ENCODE data around the gene IL6R.
"Not testable (repeated sequence)": the region's sequence is repeated elsewhere in the genome, so short reads cannot be mapped to it uniquely, and the experiment has no call there.

Gene IL6R

DNA sequence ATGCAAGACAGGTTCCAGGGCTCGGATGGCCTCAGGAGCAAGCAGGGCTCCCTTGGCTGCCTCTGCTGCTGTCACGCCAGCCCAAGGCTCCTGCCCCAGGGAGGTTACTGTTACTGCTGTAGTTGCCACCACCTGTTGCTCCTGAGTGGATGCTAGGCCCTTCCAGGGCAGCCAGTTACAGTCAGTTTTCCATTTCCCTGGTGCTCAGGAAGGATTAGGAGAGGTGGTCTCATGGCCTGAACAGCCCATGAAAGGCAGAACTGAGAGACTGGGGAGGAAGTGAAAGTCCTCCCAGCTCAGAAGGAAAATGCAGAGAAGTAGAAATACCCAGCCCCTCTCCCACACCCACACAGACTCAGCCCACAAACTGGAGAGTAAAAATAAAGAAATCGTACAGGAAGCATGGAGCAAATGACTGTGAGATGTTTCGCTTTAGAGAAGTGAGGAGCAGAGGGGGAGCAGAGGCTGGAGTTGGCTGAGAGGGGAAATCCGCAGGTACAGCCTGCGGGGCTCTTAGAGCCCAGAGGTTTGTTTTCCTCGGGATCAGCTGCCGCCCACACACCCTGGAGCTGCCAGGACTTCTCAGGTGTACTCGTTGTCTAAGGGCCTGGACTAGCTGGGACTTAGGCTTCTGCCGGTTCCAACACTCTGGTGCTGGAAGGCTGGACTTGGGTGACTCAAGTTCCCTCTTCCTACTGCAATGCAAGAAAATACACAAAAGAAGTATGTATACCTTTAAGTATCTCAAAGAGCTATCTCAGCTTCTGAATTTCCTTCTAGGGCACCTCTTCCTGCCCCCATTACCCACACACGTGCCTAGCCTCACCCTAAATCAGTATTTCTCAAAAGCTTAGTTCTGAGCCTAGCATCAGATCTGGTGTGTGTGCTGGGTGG, 2.3 kb downstream of the IL6R start:
- peak; percentile 12 for DNase-seq

DNA sequence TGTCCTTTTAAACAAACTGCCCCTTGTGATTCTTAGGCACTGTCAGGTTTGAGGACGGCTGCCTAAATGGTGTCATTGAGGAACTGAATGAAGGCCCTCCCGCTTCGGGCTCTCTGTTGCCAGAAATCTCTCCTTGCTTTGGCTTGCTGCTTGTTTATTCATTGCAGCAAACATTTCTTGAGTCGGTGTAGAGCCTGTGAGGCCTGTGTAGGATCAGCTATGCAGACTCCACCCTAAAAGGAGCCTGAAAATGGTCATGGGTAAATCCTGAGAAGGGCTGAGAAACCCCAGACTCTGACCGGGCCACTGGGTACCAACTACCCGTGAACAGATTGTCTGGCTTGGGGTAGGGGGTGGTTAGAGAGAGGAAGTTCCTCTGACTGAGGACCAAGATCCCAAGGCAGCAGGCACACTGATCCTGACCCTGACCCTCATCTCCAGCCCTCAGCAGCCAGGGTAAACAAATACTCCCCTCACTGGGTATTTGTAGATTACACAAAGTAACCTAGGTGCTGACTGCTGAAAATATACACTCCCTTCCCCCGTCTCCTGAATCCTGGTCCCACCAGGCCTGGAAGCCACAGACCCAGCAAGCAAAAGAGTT, 3.1 kb downstream of the IL6R start:
- DNase-seq, result no peak

DNA sequence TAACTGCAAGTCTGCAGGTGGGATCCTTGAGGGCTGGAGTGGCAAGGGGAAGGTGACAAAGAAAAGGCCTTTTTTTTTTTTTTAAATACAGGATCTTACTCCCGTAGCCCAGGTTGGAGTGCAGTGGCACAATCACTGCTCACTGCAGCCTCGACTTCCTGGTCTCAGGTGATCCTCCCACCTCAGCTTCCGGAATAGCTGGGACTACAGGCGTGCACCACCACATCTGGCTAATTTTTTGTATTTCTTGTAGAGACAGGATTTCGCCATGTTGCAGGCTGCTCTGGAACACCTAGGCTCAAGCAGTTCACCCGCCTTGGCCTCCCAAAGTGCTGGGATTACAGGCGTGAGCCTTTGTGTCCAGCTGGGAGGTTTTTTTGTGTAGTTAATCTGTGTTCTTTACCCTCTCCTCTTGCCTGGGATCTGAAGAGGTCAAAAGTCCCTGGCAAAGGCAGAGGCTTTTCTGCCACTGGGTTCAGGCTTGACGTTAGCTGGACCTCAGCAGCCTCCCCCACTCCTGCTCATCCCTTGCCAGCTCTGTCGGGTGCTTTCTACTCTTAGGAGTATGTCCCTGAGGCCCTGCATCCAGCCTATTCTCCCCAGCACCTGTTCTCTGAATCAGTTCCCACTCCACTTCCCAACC, 5.2 kb downstream of the IL6R start:
- no peak for DNase-seq

DNA sequence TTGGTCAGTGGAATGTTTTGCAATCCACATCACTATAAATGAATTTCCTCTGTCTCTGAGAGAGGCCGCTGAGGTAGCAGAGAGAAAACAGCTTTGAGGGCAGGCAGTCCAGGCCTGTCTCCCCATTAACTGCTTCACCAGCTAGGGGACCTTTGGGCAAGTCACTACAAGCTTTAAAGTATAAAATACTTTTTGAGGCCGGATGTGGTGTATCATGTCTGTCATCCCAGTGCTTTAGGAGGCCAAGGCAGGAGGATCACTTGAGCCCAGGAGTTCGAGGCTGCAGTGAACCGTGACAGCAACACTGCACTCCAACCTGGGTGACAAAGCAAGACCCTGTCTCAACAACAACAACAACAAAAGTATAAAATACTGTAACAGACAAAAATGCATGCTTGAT, 6.4 kb downstream of the IL6R start:
- no peak for DNase-seq

DNA sequence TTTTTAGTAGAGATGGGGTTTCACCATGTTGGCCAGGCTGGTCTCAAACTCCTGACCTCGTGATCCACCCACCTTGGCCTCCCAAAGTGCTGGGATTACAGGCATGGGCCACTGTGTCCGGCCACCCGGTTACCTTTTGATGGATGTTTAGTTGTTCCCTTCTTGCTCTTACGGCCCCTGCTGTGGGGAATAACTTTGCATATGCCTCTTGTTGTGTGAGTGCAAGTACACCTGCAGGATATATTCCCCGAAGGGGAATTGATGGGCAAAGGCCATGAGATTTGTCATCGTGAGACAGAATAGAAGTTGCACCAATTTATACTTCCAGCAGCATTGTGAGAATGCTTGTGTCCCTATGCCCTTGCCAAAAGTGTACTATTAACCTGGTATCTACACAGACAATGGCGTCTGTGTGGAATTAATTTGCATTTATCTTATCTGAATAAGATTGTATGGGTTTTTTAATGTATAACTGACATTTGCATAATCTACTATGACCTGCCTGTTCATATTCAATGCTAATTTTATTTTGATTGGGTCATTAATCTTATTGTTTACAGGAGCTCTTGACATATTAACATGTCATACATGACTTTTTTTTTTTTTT, 8.1 kb downstream of the IL6R start:
- DNase-seq, result no peak

DNA sequence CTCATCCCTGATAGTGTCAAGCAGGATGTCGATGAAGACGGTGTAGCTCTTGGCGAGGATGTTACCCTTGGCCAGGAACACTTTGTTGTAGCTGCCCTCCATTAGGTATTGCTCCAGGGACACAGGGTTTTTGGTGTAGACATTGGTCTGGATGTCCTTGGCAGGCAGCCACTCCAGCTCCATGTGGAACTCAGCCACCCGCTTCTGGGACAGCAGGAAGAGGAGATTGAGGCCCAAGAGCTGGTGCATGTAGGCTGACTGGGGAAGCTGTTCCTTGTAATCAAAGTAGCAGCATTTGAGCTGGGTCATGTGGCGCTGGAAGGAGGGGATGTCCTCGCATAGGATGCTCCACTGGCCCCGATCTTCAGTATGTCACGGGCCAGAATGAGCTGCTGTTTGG, 9.5 kb downstream of the IL6R start:
- no peak for DNase-seq

DNA sequence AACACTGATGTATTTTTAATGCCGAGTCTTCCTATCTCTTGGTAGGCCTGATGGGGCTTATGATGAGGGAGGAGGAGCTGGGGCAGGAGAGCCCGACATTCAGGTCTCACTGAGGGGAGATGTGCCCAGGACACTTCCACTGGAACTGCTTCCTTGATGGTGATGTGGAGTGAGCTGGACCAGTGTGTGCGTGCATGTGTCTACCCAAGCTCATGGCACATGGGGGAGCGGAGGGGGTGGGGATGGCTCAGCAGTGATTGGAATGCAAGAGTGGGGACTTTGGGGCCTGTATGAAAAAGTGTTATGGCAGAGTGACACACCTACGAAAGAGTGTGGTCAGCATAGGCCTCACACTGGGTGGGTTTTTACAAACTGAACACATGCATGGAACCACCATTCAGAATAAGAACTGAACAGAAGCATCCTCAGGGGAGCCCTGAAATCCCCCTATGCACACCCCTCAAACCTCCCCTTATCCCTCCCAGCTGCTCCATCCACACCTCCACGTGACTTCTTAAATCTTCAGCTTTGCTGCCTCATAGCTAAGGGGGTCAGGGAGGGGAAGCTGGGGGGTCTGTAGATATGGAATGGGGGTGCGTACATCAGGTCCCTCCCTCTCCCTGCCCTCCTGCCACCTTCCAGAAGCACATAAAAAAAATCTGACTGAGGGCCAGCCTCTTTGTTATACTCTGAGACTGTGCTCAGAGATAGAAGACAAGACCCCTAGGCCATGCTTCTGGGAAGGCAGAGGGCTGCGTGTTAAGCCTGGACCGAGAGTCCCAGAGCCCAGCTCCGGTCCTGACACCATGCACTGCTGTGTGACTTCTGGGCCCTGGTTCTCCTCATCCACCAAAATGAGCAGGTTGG, 11.6 kb downstream of the IL6R start:
- DNase-seq, result no peak

DNA sequence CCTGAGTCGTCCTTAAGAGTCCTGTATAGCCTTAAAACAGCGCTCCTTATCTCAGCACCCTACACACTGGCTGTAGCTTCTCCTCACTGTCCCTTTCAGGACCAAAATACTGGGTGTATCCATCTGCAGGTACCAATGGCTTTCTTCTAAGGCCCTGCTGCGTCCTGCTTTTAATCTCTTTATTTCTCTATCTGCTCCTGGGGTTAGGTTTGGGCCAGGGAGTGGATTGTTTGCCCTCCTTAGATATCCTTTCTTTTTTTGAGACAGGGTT, 12.1 kb downstream of the IL6R start:
- no peak for DNase-seq

DNA sequence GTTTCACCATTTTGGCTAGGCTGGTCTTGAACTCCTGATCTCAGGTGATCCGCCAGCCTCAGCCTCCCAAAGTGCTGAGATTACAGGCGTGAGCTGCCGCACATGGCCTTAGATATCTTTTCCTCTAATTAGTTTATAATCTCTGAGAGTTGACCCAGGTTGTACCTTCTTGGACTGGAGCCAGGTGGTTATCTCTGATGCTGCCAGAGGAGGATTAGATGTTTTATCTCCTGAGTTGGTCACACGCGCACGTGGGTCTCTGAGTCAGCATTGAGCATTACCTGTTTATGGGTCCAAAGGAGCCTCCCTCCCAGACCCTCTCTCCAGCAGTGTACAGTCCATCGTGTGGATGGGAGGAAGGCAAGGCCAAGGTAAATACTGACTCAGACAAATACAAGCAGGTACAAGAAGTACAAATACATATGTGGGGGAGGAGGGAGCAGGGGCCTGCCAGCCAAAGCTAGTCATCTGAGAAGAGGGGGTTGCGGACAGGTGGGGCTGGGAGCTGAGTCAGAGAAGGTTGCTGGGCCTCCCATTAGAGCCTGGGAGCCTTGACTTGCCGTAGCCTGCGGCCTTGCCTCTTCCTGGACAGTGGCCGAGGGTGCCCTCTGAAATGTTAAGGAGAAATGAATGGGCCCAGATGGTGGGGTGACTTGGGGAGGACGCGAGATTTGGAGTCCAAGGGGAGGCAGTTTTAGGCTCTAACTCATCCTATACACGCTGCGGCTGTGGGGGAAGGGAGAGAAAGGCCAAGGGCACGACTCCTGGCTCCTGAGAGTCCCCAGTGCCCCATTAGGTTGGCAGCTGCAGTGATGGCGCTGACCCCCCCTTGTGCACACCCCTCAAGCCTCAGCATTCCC, 13.1 kb downstream of the IL6R start:
- DNase-seq, result no peak

DNA sequence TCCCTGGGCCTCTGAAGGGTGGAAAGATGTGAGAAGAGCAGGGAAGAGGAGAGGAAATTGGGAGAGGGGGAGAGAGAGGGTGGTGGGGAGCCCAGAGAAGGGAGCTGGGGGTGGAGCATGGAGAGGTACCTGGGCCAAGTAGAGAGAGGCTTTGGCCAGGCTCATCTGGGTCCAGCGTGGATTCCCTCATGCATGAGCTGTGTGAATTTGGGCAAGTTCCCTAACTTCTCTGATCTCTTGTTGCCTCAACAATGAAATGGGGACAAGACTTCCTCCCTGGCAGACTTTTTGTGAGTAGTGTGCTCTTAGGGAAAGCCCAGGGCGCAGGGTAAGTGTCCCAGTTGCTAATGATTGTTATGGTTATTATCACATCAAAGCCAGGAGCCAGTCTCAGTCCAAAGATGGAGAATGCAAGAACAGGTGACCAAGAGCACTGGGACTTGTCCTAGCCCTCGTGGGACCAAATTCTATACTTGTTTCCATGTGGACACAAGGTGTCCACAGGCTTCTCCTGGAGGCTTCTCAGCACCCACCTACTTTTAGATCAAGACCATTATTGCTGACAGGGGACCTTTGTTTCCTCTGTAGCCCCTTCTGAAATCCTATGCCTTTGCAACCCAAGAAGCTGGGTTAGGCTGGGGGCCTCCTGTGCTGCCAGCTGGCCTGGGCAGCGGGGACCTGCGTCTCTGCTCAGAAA, 13.9 kb downstream of the IL6R start:
- no peak for DNase-seq

DNA sequence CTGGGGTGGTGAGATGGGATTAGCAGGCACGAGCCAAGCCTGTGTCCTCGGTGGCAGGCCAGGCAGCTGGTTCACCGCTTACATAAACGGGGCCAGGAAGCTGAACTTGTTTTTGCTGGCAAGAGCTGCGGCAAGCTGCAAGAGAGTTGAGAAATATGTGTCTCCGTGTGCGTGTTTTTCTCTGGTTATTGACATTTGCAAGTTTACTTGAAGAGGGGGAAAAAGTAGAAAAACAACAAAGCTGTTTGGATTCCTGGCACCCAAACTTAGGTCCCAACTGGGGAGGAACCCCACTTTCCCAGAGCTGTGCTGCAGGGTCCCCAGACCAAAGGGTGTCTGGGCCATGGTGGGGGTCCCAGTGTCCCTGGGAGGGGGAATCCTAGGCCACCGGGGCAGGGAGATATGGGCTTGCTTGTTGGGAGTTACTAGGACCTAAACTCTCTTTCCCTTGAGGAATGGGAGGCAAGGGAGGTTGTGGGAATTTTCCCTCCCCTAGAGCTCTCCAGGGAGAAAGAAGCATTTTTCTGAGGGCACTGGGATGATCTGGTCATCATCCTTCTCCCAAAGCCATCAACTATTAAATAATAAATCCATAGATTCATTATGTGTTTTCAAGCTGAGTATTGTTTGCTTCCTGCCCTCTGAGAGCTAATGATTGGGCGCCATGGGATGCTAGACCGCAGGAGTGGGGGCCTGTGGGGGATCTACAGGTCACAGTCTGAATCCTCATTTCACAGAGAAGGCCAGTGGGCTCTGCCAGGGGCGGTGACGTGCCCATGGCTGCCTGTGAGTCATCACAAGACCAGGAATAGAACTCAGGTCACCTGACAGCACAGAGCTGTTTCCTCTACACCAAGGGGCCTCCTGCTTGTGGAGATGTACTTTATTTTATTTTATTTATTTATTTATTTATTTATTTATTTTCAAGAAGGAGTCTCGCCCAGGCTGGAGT, 14.8 kb downstream of the IL6R start:
- DNase-seq, result peak; percentile 49

DNA sequence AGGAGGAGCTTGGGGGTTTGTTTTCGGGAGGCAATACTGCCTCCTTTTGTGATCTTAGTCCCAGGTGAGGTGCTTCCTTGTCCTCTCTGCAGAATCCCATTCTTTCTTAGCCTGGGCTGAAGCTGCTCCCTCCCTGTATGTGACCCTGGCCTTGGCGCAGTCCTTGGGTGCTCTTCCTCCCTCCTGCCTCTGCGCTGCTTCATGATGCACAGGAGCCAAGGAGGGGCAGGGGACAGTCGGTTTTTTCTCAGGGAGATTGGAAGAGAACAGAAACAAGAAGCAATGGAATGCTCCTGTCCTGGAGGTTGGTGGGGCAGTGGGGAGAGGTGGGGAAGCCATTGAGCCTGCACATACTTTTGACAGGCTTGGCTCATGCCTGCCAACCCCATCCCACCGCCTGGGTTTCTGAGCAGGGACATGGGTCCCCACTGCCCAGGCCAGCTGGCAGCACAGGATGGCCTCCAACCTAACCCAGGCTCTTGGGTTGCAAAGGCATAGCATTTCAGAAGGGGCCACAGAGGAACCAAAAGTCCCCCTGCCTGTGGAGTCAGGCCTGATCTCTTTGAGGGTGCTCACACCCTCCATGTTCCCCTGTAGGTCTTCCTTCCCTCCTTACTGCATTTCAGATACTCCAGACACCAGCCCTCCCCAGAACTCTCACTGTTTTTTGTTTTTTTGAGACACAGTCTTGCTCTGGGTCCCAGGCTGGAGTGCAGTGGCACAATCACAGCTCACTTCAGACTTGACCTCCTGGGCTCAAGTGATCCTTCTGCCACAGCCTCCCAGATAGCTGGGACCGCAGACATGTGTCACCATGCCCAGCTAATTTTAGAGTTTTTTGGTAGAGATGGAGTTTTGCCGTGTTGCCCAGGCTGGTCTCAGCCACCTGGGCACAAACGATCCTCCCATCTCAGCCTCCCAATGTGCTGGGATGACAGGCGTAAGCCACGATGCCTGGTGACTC, 16.1 kb downstream of the IL6R start:
- no peak for DNase-seq

DNA sequence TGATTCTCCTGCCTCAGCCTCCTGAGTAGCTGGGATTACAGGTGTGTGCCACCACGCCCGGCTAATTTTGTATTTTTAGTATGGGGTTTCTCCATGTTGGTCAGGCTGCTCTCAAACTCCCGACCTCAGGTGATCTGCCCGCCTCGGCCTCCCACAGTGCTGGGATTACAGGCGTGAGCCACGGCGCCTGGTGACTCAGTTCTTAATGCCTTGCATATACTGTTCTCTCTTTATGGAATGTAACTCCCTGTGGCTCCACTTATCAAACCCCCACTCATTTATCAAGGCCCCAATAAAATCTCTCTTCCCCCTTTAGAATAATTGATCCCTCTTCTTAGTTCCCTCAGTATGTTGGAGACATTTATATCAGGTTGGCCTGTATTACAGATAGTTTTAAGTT, 16.9 kb downstream of the IL6R start:
- DNase-seq, result not testable (repeated sequence)

DNA sequence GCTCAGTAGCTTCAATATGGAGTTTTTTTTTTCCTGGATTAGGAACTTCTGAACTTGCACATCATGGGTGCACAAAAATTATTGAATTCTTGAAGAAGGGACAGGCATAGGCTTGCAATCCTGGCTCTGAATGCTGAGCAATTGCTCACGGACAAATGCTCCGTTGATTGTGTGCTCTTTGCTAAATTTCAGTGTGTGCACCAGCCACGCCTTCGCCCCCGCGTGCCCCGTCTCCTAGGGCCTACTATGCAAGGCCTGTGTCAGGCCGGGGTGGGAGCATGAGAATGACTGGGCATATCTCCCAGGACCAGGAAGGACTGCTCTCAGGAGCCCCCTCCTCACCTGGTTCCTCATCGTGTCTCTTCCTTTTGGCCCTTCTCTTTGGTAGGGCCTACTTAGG, 17.4 kb downstream of the IL6R start:
- no peak for DNase-seq

DNA sequence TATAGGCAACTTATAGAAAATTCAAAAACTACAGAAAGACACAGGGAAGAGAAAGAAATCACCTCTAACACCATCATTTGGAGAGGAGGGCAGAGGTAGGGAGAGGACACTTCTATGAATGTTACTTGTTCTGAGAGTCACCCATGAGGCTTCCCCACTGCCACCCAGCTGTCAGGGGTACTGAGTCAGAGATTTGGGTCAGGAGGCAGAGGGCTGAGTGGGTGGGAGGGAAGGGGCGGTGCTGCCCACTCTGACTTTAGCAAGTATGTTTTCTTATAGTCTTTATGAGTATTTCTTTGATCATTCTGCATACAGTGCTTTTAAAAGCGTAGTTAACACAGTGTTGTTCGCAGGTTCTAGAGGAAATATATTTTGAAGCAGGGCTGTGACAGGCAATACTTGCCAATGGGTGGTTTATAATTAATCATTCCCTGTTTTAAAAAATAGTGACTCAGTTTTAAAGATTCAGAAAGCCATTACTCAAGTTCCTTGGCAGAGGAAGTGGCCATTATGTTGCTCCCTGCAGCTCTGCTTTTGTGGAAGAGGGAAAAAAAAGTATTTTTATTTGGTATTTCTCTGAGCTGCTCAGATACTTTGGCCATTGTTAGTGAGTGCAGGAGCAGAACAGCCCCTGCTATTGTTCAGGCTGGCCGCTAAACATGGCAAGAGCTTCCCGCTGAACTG, 18.3 kb downstream of the IL6R start:
- DNase-seq, result no peak

DNA sequence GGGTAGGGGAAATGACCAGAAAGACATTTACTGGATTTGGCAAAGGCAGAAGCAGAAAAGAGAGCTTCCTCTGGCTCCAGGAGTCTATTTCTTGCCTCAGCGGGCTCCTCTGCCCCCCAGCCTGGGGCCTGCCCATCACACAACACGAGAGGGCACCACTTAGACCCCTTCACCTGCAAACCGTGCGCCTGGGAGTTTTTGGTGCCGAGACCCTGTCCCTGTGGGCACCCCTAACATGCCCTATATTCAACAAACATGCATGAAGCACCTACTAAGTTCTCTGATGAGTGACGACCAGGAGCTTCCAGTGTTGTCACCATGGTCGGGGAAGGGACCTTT, 18.8 kb downstream of the IL6R start:
- no peak for DNase-seq

DNA sequence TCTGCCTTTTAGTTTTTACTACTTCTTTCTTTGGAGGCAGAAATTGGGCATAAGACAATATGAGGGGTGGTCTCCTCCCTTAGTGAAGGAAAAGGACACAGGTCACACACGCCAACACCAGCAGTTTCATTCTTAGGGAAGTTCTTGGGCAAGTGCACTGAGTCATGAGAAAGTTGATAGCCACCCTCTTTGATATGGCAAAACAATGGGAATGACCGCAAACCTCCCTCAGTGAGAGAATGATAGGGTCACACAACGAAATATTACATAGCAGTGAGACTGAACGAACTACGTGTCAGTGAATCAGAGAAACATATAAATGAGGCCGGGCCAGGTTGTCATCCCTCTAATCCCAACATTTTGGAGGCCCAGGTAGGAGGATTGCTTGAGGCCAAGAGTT, 20.0 kb downstream of the IL6R start:
- no peak for DNase-seq
